ENCODE results near the gene SMAP1. TPM values are rescaled to one million over a fixed set of nuclear protein-coding genes. Genes with fewer than 3 reads are reported as not detected.
A peak's percentile ranks its signal among the peaks of the same experiment; 100 is the strongest.

The SMAP1 gene
- total RNA-seq, 2 experiments from 2014 or later, result 23.6 to 24.2 TPM

DNA sequence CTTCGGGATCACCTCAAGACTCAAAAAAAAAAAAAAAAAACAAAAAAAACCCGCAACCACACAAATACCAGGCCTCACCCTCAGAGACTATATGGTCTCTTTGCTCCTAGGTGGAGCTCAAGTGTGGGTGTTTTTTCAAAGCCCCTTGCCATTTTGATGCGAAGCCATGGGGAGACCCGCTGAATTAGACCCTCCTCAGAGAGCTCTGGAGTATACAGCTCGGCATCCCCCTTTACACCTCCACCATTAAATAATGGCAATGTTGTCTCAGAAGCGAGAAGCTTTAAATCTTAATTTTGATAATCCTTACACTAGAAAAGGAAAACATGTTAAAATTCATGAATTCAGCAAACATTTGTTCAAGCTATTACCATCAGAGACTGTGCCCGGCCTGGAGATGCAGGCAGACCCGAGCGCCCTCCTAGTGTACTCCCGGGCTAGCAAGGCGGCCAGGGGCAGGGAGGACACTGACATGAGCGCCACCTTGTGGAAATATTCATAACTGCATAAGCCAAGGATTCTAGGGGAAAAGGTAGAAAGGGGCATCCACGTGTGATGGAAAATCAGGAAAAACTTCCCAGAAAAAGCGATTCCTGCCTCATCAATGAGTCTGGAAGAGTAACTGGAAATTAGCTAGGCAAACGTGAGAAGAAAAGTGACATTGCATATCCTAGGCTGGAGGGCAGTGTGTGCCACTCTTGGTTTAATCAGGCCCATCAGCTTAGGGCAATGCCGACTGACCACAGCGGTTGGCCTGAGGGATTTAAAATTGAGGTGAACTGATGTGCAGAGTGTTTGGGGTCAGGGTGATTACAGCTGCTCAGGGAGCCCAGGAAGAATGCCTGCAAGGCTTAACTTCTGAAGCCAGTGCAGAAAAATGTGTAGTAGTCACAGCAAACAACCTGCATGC is 216.6 kb downstream of the SMAP1 start:
- Mint-ChIP-seq H3K27me3 (peaks cover 13% of the 10 kb centered on the region), H3K4me3 (no peak overlapping the region), H3K27ac (no peak overlapping the region), H3K36me3 (no peaks in the 10 kb centered on the region), H3K9me3 (no peaks in the 10 kb centered on the region), H3K4me1 (ENCODE audit: low read depth) (no peaks in the 10 kb centered on the region)
- CTCF ChIA-PET, result interaction anchor here (0.6 to 5.8 kb wide), 45 partner anchors 8 to 665 kb away, joined by 3 to 152 read pairs (median 4); partner anchors contain the start of genes B3GAT2 and SDHAF4
- POLR2A ChIA-PET, result no interaction called here
- intact Hi-C loops (cut with micrococcal nuclease), result loop anchor here (1.0 to 5.0 kb wide), 5 partner anchors 128 to 662 kb away; no protein-coding TSS in a partner anchor
- peak; percentile 64 for DNase-seq

- Mint-ChIP-seq H3K4me1 (ENCODE audit: low read depth) (no peaks in the 10 kb centered on the region), H3K27me3 (peaks cover 5% of the 10 kb centered on the region), H3K27ac (no peak overlapping the region), H3K9me3 (no peaks in the 10 kb centered on the region), H3K36me3 (no peaks in the 10 kb centered on the region), H3K4me3 (no peak overlapping the region)
- no peak for DNase-seq
- POLR2A ChIA-PET, result no interaction called here
- intact Hi-C loops (cut with micrococcal nuclease), result no loop called here
- CTCF ChIA-PET, result interaction anchor here (1.5 to 5.8 kb wide), 7 partner anchors 12 to 365 kb away, joined by 4 to 152 read pairs (median 20); partner anchors contain the start of gene B3GAT2
Measured at GRCh38 chr6:70886071-70886470, 218.4 kb downstream of the SMAP1 start.

- POLR2A ChIA-PET, result no interaction called here
- CTCF ChIA-PET, result interaction anchor here (0.9 to 5.8 kb wide), 5 partner anchors 8 to 184 kb away, joined by 3 to 152 read pairs (median 17); no protein-coding TSS in a partner anchor
Measured at GRCh38 chr6:70886661-70887060, 219.0 kb downstream of the SMAP1 start.

GRCh38 chr6:70889270-70889669 is 221.6 kb downstream of the SMAP1 start:
- intact Hi-C loops (cut with micrococcal nuclease), result no loop called here
- CTCF ChIA-PET, result interaction anchor here (5.8 kb wide), 1 partner anchor 180 kb away, joined by 152 read pairs; no protein-coding TSS in a partner anchor
- no peaks in the 10 kb centered on the region for H3K4me1 Mint-ChIP-seq (ENCODE audit: low read depth)
- DNase-seq, result no peak
- no peaks in the 10 kb centered on the region for H3K36me3 Mint-ChIP-seq
- POLR2A ChIA-PET, result no interaction called here
- peaks cover 2% of the 10 kb centered on the region for H3K27me3 Mint-ChIP-seq
- no peaks in the 10 kb centered on the region for H3K9me3 Mint-ChIP-seq
- H3K27ac Mint-ChIP-seq, result no peak overlapping the region
- no peak overlapping the region for H3K4me3 Mint-ChIP-seq

More at GRCh38 chr6:70886661-70887060, 219.0 kb downstream of the SMAP1 start:
- Mint-ChIP-seq H3K27me3 (peaks cover 5% of the 10 kb centered on the region), H3K27ac (no peak overlapping the region), H3K4me1 (ENCODE audit: low read depth) (no peaks in the 10 kb centered on the region), H3K9me3 (no peaks in the 10 kb centered on the region), H3K4me3 (no peak overlapping the region), H3K36me3 (no peaks in the 10 kb centered on the region)
- intact Hi-C loops (cut with micrococcal nuclease), result no loop called here
- DNase-seq, result no peak

GRCh38 chr6:70894001-70894400 is 226.3 kb downstream of the SMAP1 start:
- H3K4me1 Mint-ChIP-seq (ENCODE audit: low read depth), result no peaks in the 10 kb centered on the region
- POLR2A ChIA-PET, result no interaction called here

DNA sequence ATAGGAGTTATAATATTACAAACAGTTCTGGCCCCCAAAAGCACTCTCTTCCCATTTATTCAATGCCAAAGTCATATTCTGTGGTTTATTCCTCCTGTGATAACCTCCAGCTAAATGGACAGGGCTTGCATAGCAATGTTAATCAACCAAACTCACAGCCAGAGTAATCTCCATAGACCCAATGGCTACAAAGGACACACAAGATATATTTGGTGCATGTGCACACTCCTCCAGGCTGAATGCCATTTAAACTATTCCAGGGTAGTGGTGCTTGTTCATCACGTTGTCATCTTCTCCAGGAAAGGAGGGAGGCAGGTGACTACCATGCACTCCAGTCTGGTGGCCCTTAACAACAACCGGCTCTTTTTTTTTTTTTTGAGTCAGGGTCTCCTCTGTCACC is 232.4 kb downstream of the SMAP1 start:
- Mint-ChIP-seq H3K9me3 (no peaks in the 10 kb centered on the region), H3K4me1 (ENCODE audit: low read depth) (no peaks in the 10 kb centered on the region), H3K36me3 (no peaks in the 10 kb centered on the region), H3K27ac (no peak overlapping the region), H3K27me3 (peaks cover 2% of the 10 kb centered on the region), H3K4me3 (no peak overlapping the region)
- intact Hi-C loops (cut with micrococcal nuclease), result no loop called here
- ChIA-PET POLR2A (no interaction called here), CTCF (interaction anchor here (1.4 to 1.8 kb wide), 2 partner anchors 15 kb away, joined by 3 to 10 read pairs; no protein-coding TSS in a partner anchor)
- no peak for DNase-seq

More at GRCh38 chr6:70894001-70894400, 226.3 kb downstream of the SMAP1 start:
- H3K27ac Mint-ChIP-seq, result no peak overlapping the region
- intact Hi-C loops (cut with micrococcal nuclease), result no loop called here
- H3K4me3 Mint-ChIP-seq, result no peak overlapping the region
- CTCF ChIA-PET, result interaction anchor here (1.0 to 2.6 kb wide), 2 partner anchors 10 to 62 kb away, joined by 3 to 8 read pairs; no protein-coding TSS in a partner anchor
- H3K27me3 Mint-ChIP-seq, result no peaks in the 10 kb centered on the region
- H3K9me3 Mint-ChIP-seq, result no peaks in the 10 kb centered on the region
- H3K36me3 Mint-ChIP-seq, result no peaks in the 10 kb centered on the region
- no peak for DNase-seq

- intact Hi-C loops (cut with micrococcal nuclease), result no loop called here
- Mint-ChIP-seq H3K36me3 (no peaks in the 10 kb centered on the region), H3K4me1 (ENCODE audit: low read depth) (no peaks in the 10 kb centered on the region), H3K4me3 (no peak overlapping the region), H3K9me3 (no peaks in the 10 kb centered on the region), H3K27ac (no peak overlapping the region), H3K27me3 (peaks cover 2% of the 10 kb centered on the region)
- ChIA-PET CTCF (interaction anchor here (0.8 to 1.8 kb wide), 3 partner anchors 11 to 55 kb away, joined by 3 to 10 read pairs (median 4); no protein-coding TSS in a partner anchor), POLR2A (no interaction called here)
- DNase-seq, result no peak
Measured at GRCh38 chr6:70901324-70901723, 233.6 kb downstream of the SMAP1 start.

- Mint-ChIP-seq H3K27me3 (peaks cover 2% of the 10 kb centered on the region), H3K27ac (no peak overlapping the region), H3K9me3 (no peaks in the 10 kb centered on the region), H3K4me1 (ENCODE audit: low read depth) (no peaks in the 10 kb centered on the region), H3K4me3 (no peak overlapping the region), H3K36me3 (no peaks in the 10 kb centered on the region)
- ChIA-PET POLR2A (no interaction called here), CTCF (interaction anchor here (2.9 kb wide), 1 partner anchor 19 kb away, joined by 13 read pairs; no protein-coding TSS in a partner anchor)
- no peak for DNase-seq
- intact Hi-C loops (cut with micrococcal nuclease), result no loop called here
Measured at GRCh38 chr6:70903665-70904452, 236.2 kb downstream of the SMAP1 start.

GRCh38 chr6:70905742-70906141 is 238.1 kb downstream of the SMAP1 start:
- CTCF ChIA-PET, result interaction anchor here (0.8 to 2.9 kb wide), 2 partner anchors 21 to 24 kb away, joined by 3 to 13 read pairs; no protein-coding TSS in a partner anchor
- no peaks in the 10 kb centered on the region for H3K36me3 Mint-ChIP-seq
- H3K9me3 Mint-ChIP-seq, result no peaks in the 10 kb centered on the region
- peaks cover 2% of the 10 kb centered on the region for H3K27me3 Mint-ChIP-seq
- H3K4me3 Mint-ChIP-seq, result no peak overlapping the region
- H3K27ac Mint-ChIP-seq, result no peak overlapping the region
- no peak for DNase-seq
- intact Hi-C loops (cut with micrococcal nuclease), result no loop called here
- POLR2A ChIA-PET, result no interaction called here
- H3K4me1 Mint-ChIP-seq (ENCODE audit: low read depth), result no peaks in the 10 kb centered on the region

Other genes with a start within 250 kb of the SMAP1 start
- 10 to 100 TPM; 13.3 to 13.9 TPM for gene SDHAF4, start 101.0 kb upstream of the SMAP1 start, total RNA-seq

Data from activated CD4-positive, alpha-beta memory T cell treated with anti-CD3 and anti-CD28 coated beads for 36 hours (primary cell).